ENCODE data around the gene KAZN. TPM values are rescaled to one million over a fixed set of nuclear protein-coding genes. Genes with fewer than 3 reads are reported as not detected.

Gene KAZN
- total RNA-seq, 1 donor = 3.9 TPM

DNA sequence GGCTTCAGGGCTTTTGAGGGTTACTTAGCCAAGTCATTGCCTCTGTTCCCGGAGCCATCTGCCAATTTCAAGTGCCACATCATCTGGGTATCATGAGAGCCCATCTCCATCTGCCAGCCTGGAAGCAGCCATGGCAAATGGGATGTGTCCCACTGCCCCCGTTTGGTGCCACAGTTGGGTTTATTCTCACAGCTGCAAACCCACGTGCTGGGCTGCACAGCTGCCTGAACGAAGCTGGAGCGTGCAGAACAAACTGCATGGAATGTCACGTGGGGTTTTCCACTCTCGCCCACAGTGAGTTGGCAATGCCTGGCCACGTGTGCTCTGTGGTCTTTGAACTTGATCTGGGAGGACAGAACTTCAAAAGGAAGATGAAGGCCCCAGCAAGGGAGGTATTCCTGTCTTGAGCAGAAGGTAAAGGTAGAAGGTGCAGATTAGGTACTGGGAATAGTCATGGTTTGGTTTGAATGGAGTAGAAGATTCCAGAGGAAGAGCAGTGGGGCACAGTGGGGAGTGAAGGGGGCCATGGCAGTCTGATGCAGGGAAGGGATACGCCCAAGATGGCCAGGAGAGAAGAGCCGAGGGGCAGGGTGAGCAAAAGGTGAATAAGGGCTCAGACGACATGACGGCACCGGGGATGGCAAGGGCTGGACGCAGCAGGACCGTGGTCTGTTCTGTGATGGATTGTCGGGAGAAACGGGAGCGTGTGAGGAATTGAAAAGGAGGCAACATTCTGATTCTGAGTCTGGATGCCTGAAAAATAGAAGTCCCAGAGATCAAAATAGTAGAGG, 222.0 kb downstream of the KAZN start:
- no peak overlapping the region for H3K4me3 ChIP-seq (ENCODE audit: low read depth, low read length)
- TF ChIP-seq, protein P1, sequence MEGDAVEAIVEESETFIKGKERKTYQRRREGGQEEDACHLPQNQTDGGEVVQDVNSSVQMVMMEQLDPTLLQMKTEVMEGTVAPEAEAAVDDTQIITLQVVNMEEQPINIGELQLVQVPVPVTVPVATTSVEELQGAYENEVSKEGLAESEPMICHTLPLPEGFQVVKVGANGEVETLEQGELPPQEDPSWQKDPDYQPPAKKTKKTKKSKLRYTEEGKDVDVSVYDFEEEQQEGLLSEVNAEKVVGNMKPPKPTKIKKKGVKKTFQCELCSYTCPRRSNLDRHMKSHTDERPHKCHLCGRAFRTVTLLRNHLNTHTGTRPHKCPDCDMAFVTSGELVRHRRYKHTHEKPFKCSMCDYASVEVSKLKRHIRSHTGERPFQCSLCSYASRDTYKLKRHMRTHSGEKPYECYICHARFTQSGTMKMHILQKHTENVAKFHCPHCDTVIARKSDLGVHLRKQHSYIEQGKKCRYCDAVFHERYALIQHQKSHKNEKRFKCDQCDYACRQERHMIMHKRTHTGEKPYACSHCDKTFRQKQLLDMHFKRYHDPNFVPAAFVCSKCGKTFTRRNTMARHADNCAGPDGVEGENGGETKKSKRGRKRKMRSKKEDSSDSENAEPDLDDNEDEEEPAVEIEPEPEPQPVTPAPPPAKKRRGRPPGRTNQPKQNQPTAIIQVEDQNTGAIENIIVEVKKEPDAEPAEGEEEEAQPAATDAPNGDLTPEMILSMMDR (IDR thresholded peaks at IDR 0.05; ENCODE audit: insufficient read depth, low read length) = no peak
- DNase-seq (ENCODE audit: low read depth) = no peak

DNA sequence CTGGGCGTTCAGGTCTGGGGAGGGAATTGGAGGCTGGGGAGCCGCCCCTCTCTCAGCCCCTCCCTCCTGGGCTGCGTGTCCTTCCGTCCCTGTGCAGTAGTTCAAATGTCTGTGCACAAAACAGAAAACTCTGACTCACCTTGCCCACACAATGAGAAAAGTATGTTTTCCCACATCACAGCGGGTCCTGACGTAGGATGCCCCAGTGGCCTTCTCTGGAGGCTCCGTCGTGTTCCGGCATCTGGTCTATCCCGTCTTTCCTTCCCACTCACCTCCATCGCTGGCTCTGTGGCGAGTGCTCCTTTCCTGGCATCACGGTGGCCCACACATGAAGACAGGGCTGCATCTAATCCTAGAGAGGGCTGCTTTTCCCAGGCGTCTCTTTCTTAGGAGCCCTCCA, 224.0 kb downstream of the KAZN start:
- DNase-seq (ENCODE audit: low read depth) = no peak
- TF ChIP-seq, protein P1 (IDR thresholded peaks at IDR 0.05; ENCODE audit: insufficient read depth, low read length) = no peak
- no peak overlapping the region for H3K4me3 ChIP-seq (ENCODE audit: low read depth, low read length)

DNA sequence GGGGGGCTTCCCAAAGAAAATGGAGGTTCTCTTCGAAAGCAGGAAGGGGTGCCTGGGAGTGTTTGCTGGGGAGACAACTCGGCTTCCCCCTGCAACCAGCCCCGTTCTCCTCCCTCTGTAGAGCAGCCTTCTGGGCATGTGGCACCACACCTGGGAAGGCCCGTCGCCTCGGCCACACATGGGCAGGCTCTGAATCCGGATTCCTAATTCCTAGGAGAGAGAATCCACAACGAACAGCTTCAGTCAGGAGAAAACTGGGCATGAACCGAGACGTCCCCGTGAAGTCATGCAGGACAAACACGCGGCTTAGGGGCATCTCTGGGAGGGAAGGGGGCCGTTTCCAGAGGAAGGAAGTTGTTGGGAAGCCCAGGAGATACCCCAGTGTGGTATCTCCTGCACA, 224.5 kb downstream of the KAZN start:
- TF ChIP-seq, protein P1 (IDR thresholded peaks at IDR 0.05; ENCODE audit: insufficient read depth, low read length) = no peak
- no peak for DNase-seq (ENCODE audit: low read depth)
- H3K4me3 ChIP-seq (ENCODE audit: low read depth, low read length) = no peak overlapping the region

DNA sequence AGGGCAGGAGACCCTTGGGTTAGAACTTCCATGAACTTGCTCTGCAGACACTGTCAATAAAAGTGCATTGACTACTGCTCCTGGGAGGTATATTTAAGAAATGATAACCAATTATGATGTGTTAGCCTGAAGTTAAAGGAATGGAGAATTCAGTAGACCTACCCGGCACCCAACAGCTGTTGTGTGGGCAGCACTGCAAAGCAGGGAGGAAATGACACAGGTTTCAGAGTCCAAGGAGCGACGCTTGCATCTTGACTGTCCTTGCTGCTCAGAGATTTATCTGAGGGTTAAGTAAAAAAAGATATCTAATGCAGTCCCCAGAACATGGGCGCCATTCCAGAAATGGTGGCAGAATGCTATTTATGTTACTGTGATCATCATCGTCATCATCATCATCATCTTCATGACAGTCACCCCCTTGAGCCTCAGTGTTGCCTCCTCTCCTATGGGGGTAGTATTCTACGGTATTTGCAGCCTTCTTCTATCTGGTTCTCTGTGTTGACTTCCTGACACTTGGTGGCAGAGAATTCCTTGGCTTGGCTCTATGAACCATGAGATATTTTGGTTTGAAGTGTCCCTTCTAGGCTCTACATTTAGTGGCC, 225.9 kb downstream of the KAZN start:
- TF ChIP-seq, protein P1 (IDR thresholded peaks at IDR 0.05; ENCODE audit: insufficient read depth, low read length) = no peak
- no peak overlapping the region for H3K4me3 ChIP-seq (ENCODE audit: low read depth, low read length)
- no peak for DNase-seq (ENCODE audit: low read depth)

DNA sequence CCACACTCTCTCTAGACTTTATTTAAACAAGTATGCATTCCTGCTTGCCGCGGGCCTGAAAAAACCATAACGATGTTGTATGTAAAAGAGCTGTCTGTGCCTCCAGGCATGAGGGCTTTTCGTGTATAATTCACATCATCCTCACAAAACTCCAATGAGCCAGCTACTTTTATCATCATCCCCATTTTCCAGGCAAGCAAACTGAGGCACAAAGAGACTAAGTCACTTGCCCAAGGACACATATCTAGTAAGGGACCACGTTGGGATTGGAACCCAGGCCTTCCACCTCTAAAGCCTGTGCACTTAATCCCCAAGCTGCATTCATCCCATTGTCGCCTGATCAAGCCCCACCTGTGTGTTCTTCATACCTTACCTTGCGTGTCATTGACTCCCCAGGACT, 226.9 kb downstream of the KAZN start:
- TF ChIP-seq, protein P1 (IDR thresholded peaks at IDR 0.05; ENCODE audit: insufficient read depth, low read length) = no peak
- H3K4me3 ChIP-seq (ENCODE audit: low read depth, low read length) = no peak overlapping the region
- DNase-seq (ENCODE audit: low read depth) = no peak

DNA sequence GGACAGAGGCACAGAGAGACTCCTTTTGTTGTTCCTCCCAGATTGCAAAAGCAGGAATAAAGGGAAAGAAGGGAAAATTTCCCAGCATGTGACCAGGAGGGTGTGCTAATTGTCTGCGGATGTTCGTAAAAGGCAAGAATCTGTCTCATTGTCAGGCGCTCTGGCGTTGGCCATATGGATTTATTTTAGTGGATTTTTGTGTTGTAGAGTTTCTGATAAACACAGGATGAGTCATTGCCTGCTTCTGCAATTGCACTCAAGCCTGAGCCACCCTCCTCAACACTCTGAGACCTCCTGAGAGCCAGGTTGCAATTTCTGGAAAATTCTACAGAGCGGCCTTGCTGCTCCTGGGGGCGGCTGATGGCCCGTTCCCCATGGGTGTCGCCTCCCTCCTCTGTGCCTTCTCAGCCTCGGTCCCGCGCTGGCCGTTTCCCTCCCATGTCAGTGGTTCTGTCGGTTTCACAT, 227.7 kb downstream of the KAZN start:
- H3K4me3 ChIP-seq (ENCODE audit: low read depth, low read length) = no peak overlapping the region
- DNase-seq (ENCODE audit: low read depth) = peak; percentile 90

More for the DNA sequence above, 227.7 kb downstream of the KAZN start:
- TF ChIP-seq, protein P1 (IDR thresholded peaks at IDR 0.05; ENCODE audit: insufficient read depth, low read length) = no peak

All from fibroblast of the aortic adventitia (primary cell).